HepG2 (cell line): ENCODE measurements around the gene ZMYND19. TPM values are rescaled to one million over a fixed set of nuclear protein-coding genes. Genes with fewer than 3 reads are reported as not detected.

ENCODE experiments used
- AGO2 ChIP-seq: fragments of 200-400 bp; formaldehyde crosslinking; optimal IDR thresholded peaks from 2 replicates; pipeline ENCODE3; 2017; ENCODE audit warnings: mild to moderate bottlenecking, low read depth, low read length, moderate library complexity
- KLF12 ChIP-seq: sonication (generic); formaldehyde crosslinking; IDR thresholded peaks from 2 replicates; pipeline ENCODE4 v1.4.0; 2020; ENCODE audit warnings: missing genetic modification reagents, borderline replicate concordance
- MAFG ChIP-seq: sonication (generic); formaldehyde crosslinking; IDR thresholded peaks from 2 replicates; pipeline ENCODE4 v1.5.1; 2020; ENCODE audit warnings: mild to moderate bottlenecking, missing genetic modification reagents
- MZF1 ChIP-seq: sonication (generic); formaldehyde crosslinking; IDR thresholded peaks from 2 replicates; pipeline ENCODE4 v1.8.1; 2023; ENCODE audit warnings: mild to moderate bottlenecking, missing genetic modification reagents, borderline replicate concordance
- NFE2 ChIP-seq: sonication (generic); formaldehyde crosslinking; IDR thresholded peaks from 2 replicates; pipeline ENCODE4 v1.4.0; 2020; ENCODE audit warnings: missing genetic modification reagents
- NFYB ChIP-seq: sonication (generic); formaldehyde crosslinking; IDR thresholded peaks from 2 replicates; pipeline ENCODE4 v1.4.0; 2020; ENCODE audit warnings: missing genetic modification reagents
- YEATS2 ChIP-seq: sonication (generic); formaldehyde crosslinking; IDR thresholded peaks from 2 replicates; pipeline ENCODE4 v1.4.0; 2020; ENCODE audit warnings: missing genetic modification reagents, borderline replicate concordance
- ZFAT ChIP-seq: sonication (generic); formaldehyde crosslinking; conservative IDR thresholded peaks from 2 replicates; pipeline ENCODE4 v1.8.1; 2023; ENCODE audit warnings: missing genetic modification reagents, inconsistent platforms
- ZNF564 ChIP-seq: sonication (generic); formaldehyde crosslinking; IDR thresholded peaks from 2 replicates; pipeline ENCODE4 v1.8.1; 2023; ENCODE audit warnings: mild to moderate bottlenecking, missing genetic modification reagents
- ZNF572 ChIP-seq: sonication (generic); formaldehyde crosslinking; IDR thresholded peaks from 2 replicates; pipeline ENCODE4 v1.5.1; 2020; ENCODE audit warnings: mild to moderate bottlenecking, missing genetic modification reagents
- polyA plus RNA-seq, 8 experiments: library from polyadenylated mRNA; depleted of rRNA in 3 of 8; stranded (reverse) in 7 of 8; unstranded in 1 of 8; fragments of >200 nt; fragmentation: Illumina TruSeq in 4 of 8; extraction: Trizol in 4 of 8; gene quantifications; 2 replicates each; pipeline versions ENCODE4 v1.2.1 to v1.2.3, GENCODE V29; 2011 to 2016; ENCODE audit warnings: low read depth in 4 of 8, missing spikeins in 1 of 8, mixed read lengths in 1 of 8; ENCODE audit not compliant: insufficient read depth in 1 of 8
- total RNA-seq, 5 experiments: library from RNA; depleted of rRNA; stranded (reverse); fragments of >200 nt; fragmentation: Illumina TruSeq; extraction: Trizol; gene quantifications; 2 replicates each; pipeline ENCODE4 v1.2.3, GENCODE V29; 2016; ENCODE audit warnings: low read depth in 1 of 5
- TF ChIP-seq, protein P1 (sequence below): sonication (generic); formaldehyde crosslinking; IDR thresholded peaks from 2 replicates; pipeline ENCODE4 v1.4.0; 2020; ENCODE audit warnings: missing genetic modification reagents
- TF ChIP-seq, protein P2 (sequence below), 2 experiments: fragments of 450-650 bp in 1 of 2; sonication (generic) in 1 of 2; formaldehyde crosslinking; IDR thresholded peaks; 2 replicates each; pipeline versions ENCODE4 v1.5.0 to v1.8.0; 2020 to 2022; ENCODE audit warnings: mild to moderate bottlenecking in 1 of 2, missing genetic modification reagents in 1 of 2
- TF ChIP-seq, protein P3 (sequence below): sonication (generic); formaldehyde crosslinking; IDR thresholded peaks from 2 replicates; pipeline ENCODE4 v1.8.0; 2022; ENCODE audit warnings: missing genetic modification reagents, mild to moderate bottlenecking, borderline replicate concordance
- TF ChIP-seq, protein P4 (sequence below): sonication (generic); formaldehyde crosslinking; IDR thresholded peaks from 2 replicates; pipeline ENCODE4 v1.9.0; 2021; ENCODE audit warnings: missing genetic modification reagents, borderline replicate concordance
- TF ChIP-seq, protein P5 (sequence below): sonication (generic); formaldehyde crosslinking; IDR thresholded peaks from 2 replicates; pipeline ENCODE4 v1.5.1; 2020; ENCODE audit warnings: missing genetic modification reagents, mild to moderate bottlenecking, borderline replicate concordance

The ZMYND19 gene
- total and polyA plus RNA-seq, 2 of the 13 experiments (the other 11 are each of a cell fraction or from before 2014, with no cell fraction given): 21.3 to 38.7 TPM

DNA sequence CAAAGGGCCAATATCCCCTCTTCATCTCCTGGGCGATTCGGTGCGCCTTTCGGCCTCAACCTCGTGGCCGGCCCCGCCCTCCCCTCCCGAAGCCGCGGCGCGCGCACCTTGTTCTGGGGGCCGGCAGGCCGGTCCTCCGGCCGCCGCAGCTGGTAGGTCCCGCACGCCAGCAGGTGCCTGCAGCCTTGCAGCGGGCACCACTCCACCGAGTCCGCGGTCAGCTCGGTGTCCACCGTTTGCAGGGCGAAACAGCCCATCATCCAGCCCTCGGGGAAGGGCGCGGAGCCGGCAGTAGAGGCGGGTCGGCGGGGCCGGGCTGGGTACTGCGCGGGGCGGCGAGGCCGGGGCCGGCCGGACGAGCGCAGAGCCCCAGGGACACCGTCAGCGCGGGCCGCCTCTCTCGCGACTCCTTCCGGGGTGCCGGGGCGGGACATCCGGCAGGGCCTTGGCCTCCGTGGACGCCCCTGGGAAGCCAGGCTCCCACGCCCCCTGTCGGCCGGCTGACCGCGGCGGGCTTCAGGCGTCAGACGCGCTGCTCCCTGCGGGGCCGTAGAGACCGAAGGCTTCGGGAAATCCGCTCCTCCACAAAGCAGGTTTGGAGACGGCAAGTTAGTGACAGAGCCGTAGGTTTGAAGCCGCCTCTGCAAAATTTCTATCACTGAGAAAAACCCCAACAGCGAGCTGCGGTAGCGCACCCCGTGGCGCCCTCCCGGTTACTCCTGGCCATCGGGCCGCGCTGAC, 11.6 kb downstream of the ZMYND19 start, which contains the start of gene DPH7 (continued):
- TF ChIP-seq, protein P1, sequence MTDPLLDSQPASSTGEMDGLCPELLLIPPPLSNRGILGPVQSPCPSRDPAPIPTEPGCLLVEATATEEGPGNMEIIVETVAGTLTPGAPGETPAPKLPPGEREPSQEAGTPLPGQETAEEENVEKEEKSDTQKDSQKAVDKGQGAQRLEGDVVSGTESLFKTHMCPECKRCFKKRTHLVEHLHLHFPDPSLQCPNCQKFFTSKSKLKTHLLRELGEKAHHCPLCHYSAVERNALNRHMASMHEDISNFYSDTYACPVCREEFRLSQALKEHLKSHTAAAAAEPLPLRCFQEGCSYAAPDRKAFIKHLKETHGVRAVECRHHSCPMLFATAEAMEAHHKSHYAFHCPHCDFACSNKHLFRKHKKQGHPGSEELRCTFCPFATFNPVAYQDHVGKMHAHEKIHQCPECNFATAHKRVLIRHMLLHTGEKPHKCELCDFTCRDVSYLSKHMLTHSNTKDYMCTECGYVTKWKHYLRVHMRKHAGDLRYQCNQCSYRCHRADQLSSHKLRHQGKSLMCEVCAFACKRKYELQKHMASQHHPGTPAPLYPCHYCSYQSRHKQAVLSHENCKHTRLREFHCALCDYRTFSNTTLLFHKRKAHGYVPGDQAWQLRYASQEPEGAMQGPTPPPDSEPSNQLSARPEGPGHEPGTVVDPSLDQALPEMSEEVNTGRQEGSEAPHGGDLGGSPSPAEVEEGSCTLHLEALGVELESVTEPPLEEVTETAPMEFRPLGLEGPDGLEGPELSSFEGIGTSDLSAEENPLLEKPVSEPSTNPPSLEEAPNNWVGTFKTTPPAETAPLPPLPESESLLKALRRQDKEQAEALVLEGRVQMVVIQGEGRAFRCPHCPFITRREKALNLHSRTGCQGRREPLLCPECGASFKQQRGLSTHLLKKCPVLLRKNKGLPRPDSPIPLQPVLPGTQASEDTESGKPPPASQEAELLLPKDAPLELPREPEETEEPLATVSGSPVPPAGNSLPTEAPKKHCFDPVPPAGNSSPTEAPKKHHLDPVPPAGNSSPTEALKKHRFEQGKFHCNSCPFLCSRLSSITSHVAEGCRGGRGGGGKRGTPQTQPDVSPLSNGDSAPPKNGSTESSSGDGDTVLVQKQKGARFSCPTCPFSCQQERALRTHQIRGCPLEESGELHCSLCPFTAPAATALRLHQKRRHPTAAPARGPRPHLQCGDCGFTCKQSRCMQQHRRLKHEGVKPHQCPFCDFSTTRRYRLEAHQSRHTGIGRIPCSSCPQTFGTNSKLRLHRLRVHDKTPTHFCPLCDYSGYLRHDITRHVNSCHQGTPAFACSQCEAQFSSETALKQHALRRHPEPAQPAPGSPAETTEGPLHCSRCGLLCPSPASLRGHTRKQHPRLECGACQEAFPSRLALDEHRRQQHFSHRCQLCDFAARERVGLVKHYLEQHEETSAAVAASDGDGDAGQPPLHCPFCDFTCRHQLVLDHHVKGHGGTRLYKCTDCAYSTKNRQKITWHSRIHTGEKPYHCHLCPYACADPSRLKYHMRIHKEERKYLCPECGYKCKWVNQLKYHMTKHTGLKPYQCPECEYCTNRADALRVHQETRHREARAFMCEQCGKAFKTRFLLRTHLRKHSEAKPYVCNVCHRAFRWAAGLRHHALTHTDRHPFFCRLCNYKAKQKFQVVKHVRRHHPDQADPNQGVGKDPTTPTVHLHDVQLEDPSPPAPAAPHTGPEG (CRISPR knock-in tag): peak; percentile 62
- no peak for TF ChIP-seq ZNF572 (CRISPR knock-in tag)
- TF ChIP-seq NFE2 (CRISPR knock-in tag): no peak
- TF ChIP-seq ZNF564: peak; percentile 76
- TF ChIP-seq KLF12 (CRISPR knock-in tag): peak; percentile 68; the same call in 1 of the 2 replicates
- TF ChIP-seq, protein P2, sequence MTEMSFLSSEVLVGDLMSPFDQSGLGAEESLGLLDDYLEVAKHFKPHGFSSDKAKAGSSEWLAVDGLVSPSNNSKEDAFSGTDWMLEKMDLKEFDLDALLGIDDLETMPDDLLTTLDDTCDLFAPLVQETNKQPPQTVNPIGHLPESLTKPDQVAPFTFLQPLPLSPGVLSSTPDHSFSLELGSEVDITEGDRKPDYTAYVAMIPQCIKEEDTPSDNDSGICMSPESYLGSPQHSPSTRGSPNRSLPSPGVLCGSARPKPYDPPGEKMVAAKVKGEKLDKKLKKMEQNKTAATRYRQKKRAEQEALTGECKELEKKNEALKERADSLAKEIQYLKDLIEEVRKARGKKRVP (CRISPR knock-in tag; IDR thresholded peaks at IDR 0.05): peak in 1 of 2 experiments; percentile 61; a peak in 1 of 4 replicates
- TF ChIP-seq YEATS2 (CRISPR knock-in tag): peak; percentile 90
- TF ChIP-seq AGO2: peak; percentile 22
- TF ChIP-seq, protein P3, sequence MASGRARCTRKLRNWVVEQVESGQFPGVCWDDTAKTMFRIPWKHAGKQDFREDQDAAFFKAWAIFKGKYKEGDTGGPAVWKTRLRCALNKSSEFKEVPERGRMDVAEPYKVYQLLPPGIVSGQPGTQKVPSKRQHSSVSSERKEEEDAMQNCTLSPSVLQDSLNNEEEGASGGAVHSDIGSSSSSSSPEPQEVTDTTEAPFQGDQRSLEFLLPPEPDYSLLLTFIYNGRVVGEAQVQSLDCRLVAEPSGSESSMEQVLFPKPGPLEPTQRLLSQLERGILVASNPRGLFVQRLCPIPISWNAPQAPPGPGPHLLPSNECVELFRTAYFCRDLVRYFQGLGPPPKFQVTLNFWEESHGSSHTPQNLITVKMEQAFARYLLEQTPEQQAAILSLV (CRISPR knock-in tag): no peak; the same call in 1 of the 2 replicates
- TF ChIP-seq ZFAT (CRISPR knock-in tag): peak; percentile 56; the same call in 1 of the 2 replicates
- TF ChIP-seq MZF1: no peak
- peak; percentile 47; the same call in 1 of the 2 replicates for TF ChIP-seq NFYB (CRISPR knock-in tag)
- TF ChIP-seq, protein P4, sequence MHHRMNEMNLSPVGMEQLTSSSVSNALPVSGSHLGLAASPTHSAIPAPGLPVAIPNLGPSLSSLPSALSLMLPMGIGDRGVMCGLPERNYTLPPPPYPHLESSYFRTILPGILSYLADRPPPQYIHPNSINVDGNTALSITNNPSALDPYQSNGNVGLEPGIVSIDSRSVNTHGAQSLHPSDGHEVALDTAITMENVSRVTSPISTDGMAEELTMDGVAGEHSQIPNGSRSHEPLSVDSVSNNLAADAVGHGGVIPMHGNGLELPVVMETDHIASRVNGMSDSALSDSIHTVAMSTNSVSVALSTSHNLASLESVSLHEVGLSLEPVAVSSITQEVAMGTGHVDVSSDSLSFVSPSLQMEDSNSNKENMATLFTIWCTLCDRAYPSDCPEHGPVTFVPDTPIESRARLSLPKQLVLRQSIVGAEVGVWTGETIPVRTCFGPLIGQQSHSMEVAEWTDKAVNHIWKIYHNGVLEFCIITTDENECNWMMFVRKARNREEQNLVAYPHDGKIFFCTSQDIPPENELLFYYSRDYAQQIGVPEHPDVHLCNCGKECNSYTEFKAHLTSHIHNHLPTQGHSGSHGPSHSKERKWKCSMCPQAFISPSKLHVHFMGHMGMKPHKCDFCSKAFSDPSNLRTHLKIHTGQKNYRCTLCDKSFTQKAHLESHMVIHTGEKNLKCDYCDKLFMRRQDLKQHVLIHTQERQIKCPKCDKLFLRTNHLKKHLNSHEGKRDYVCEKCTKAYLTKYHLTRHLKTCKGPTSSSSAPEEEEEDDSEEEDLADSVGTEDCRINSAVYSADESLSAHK (CRISPR knock-in tag): no peak
- no peak for TF ChIP-seq MAFG
- TF ChIP-seq, protein P5, sequence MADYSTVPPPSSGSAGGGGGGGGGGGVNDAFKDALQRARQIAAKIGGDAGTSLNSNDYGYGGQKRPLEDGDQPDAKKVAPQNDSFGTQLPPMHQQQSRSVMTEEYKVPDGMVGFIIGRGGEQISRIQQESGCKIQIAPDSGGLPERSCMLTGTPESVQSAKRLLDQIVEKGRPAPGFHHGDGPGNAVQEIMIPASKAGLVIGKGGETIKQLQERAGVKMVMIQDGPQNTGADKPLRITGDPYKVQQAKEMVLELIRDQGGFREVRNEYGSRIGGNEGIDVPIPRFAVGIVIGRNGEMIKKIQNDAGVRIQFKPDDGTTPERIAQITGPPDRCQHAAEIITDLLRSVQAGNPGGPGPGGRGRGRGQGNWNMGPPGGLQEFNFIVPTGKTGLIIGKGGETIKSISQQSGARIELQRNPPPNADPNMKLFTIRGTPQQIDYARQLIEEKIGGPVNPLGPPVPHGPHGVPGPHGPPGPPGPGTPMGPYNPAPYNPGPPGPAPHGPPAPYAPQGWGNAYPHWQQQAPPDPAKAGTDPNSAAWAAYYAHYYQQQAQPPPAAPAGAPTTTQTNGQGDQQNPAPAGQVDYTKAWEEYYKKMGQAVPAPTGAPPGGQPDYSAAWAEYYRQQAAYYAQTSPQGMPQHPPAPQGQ: peak; percentile 59; the same call in 1 of the 2 replicates
